GM12878 (cell line): Measurements from ENCODE around the gene SMIM1. TPM values are rescaled to one million over a fixed set of nuclear protein-coding genes. Genes with fewer than 3 reads are reported as not detected.

Experiments used
- ATAC-seq: fragments of 200-7000 bp; cut with Tn5 transposase; 3 replicates; pipeline ENCODE4 v1.9.1; 2020; ENCODE audit warnings: mild to moderate bottlenecking, moderate library complexity
- BruUV-seq: library from RNA; stranded (reverse); fragments of 400-500 nt; replicated peaks from 2 replicates; lab custom pipeline; 2021; lab: Mats Ljungman, UMichigan
- CTCF ChIA-PET: fragments of 300-600 bp; sonication (Branson Sonifier 250); formaldehyde crosslinking; extraction: SDS; loops from one replicate; lab custom pipeline; 2021; ENCODE audit warnings: inconsistent platforms; lab: Yijun Ruan, JAX
- POLR2A ChIA-PET: fragments of 350-600 bp; formaldehyde crosslinking; extraction: SDS; loops from one replicate; lab custom pipeline; 2021; ENCODE audit warnings: inconsistent platforms; lab: Charles Lee
- RAD21 ChIA-PET: fragments of 300-600 bp; sonication (Branson Sonifier 250); formaldehyde crosslinking; loops from one replicate; lab custom pipeline; 2023; ENCODE audit warnings: antibody characterized with exemption; ENCODE audit not compliant: unreplicated experiment; lab: Charles Lee
- SMC1A ChIA-PET: fragments of 300-600 bp; sonication (Branson Sonifier 250); formaldehyde crosslinking; loops from one replicate; lab custom pipeline; 2023; ENCODE audit not compliant: unreplicated experiment, uncharacterized antibody; lab: Charles Lee
- DNase-seq: peaks from one replicate; pipeline ENCODE4 v3.0.0-alpha.2; 2011; ENCODE audit warnings: low read depth, low spot score
- FAIRE-seq: peaks from 3 replicates; lab custom pipeline; 2011; peaks lifted over from hg19 to GRCh38; lab: Jason Lieb, UNC
- H2AFZ ChIP-seq: 2 replicates; pipeline ENCODE4 v1.6.0; 2011; ENCODE audit warnings: low read depth, low read length, control low read depth; ENCODE audit not compliant: control insufficient read depth
- H3K27ac ChIP-seq: 2 replicates; pipeline ENCODE4 v1.5.1; 2011; ENCODE audit warnings: control low read depth; ENCODE audit not compliant: control insufficient read depth, insufficient read depth
- H3K27me3 ChIP-seq, 2 experiments: replicated peaks in 1 of 2; 2 replicates each; pipeline versions ENCODE4 v1.6.0 to v1.6.1; 2011; ENCODE audit warnings: low read length in 1 of 2; ENCODE audit not compliant: control insufficient read depth in 2 of 2, insufficient read depth in 2 of 2
- H3K36me3 ChIP-seq, 2 experiments: 2 replicates each; pipeline ENCODE4 v1.5.1; 2011; ENCODE audit warnings: low read length in 1 of 2; ENCODE audit not compliant: control insufficient read depth in 2 of 2, insufficient read depth in 2 of 2
- H3K4me1 ChIP-seq: 2 replicates; pipeline ENCODE4 v1.6.1; 2011; ENCODE audit warnings: mild to moderate bottlenecking, low read length, moderate library complexity, mixed read lengths; ENCODE audit not compliant: control insufficient read depth, insufficient read depth
- H3K4me2 ChIP-seq: 2 replicates; pipeline ENCODE4 v1.6.0; 2011; ENCODE audit warnings: control low read depth; ENCODE audit not compliant: control insufficient read depth, insufficient read depth
- H3K4me3 ChIP-seq: fragments of 200-600 bp; sonication (generic); 2 replicates; pipeline ENCODE4 v1.5.1; 2016
- H3K79me2 ChIP-seq: 2 replicates; pipeline ENCODE4 v1.6.0; 2011; ENCODE audit warnings: low read length; ENCODE audit not compliant: control insufficient read depth, insufficient read depth
- H3K9ac ChIP-seq: 2 replicates; pipeline ENCODE4 v1.8.0; 2011; ENCODE audit warnings: low read length, control low read depth, mixed read lengths; ENCODE audit not compliant: control insufficient read depth, insufficient read depth
- H3K9me3 ChIP-seq: replicated peaks from 3 replicates; pipeline ENCODE4 v1.5.1; 2011; ENCODE audit warnings: mild to moderate bottlenecking, low read length; ENCODE audit not compliant: control insufficient read depth, insufficient read depth
- H4K20me1 ChIP-seq: 2 replicates; pipeline ENCODE4 v1.6.0; 2011; ENCODE audit not compliant: control insufficient read depth, insufficient read depth
- HDGF ChIP-seq: fragments of 450-650 bp; IDR thresholded peaks from 2 replicates; pipeline ENCODE4 v1.6.1; 2016; ENCODE audit warnings: antibody characterized with exemption
- POLR2A ChIP-seq: IDR thresholded peaks from 2 replicates; pipeline ENCODE4 v1.6.1; 2011; ENCODE audit warnings: low read depth, mild to moderate bottlenecking, low read length
- RFX5 ChIP-seq: IDR thresholded peaks from 2 replicates; pipeline ENCODE4 v1.6.1; 2011; ENCODE audit warnings: low read depth, low read length, improper control_type of control experiment
- WGBS: methylation state at CpG from one replicate; pipeline ENCODE4 v1.1.6; 2016; ENCODE audit warnings: low lambda C conversion rate; ENCODE audit not compliant: insufficient replicate concordance, insufficient coverage; ENCODE audit errors: missing lambda C conversion rate; 5-methylcytosine and 5-hydroxymethylcytosine counted together
- in situ Hi-C: fragments of 300-500 bp; cut with MboI; formaldehyde crosslinking; loops from 9 replicates; pipeline ENCODE4 v1.14.3; 2018; ENCODE audit warnings: mixed read lengths
- intact Hi-C: fragments of 100-400 bp; cut with micrococcal nuclease; formaldehyde crosslinking; loops from one replicate; pipeline ENCODE4 v1.14.2; 2022; ENCODE audit not compliant: unreplicated experiment
- polyA plus RNA-seq, 11 experiments: library from polyadenylated mRNA; depleted of rRNA in 4 of 11; unstranded in 6 of 11; stranded (reverse) in 5 of 11; fragments of >200 nt; fragmentation: Nextera tagmentation in 4 of 11; fragmentation: Illumina TruSeq in 1 of 11; extraction: Ambion mirVana in 4 of 11; extraction: Trizol in 1 of 11; gene quantifications; 1 replicate in 1 of 11; 2 replicates in 10 of 11; pipeline versions ENCODE4 v1.2.1 to v1.2.3, GENCODE V29; 2011 to 2016; ENCODE audit warnings: inconsistent platforms in 2 of 11, missing spikeins in 2 of 11, low read depth in 1 of 11
- total RNA-seq, 4 experiments: library from RNA; depleted of rRNA in 3 of 4; stranded (reverse); fragments of >200 nt in 3 of 4; fragmentation: Illumina TruSeq in 1 of 4; extraction: Trizol in 1 of 4; gene quantifications; 2 replicates each; pipeline versions ENCODE4 v1.2.1 to v1.2.3, GENCODE V29; 2013 to 2021
- TF ChIP-seq, protein P1 (sequence below): fragments of 450-650 bp; IDR thresholded peaks from 2 replicates; pipeline ENCODE4 v1.6.1; 2016; ENCODE audit warnings: mild to moderate bottlenecking

The SMIM1 gene
- total and polyA plus RNA-seq, 10 of the 15 experiments (the other 5 are each of a cell fraction or from before 2014, with no cell fraction given), result 0.30 to 0.37 TPM; not detected in 8

DNA sequence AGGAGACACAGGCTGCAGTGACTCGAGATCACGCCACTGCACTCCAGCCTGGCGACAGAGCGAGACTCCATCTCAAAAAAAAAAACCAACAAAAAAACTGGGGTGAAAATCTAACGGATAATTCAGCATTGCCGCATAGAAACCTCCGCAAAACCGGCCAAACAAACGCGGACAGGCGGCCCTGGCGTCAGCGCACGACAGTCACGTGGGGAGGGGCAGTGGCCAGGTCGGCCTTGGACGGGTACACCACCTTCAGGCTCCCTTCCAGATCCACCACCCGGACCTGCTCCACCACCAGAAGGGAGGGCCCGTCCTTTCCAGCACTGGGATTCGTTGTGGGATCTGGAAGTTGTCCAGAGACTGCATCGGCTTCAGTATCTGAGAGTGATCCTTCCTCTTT is 8.4 kb downstream of the SMIM1 start (continued):
- TF ChIP-seq, protein P1, sequence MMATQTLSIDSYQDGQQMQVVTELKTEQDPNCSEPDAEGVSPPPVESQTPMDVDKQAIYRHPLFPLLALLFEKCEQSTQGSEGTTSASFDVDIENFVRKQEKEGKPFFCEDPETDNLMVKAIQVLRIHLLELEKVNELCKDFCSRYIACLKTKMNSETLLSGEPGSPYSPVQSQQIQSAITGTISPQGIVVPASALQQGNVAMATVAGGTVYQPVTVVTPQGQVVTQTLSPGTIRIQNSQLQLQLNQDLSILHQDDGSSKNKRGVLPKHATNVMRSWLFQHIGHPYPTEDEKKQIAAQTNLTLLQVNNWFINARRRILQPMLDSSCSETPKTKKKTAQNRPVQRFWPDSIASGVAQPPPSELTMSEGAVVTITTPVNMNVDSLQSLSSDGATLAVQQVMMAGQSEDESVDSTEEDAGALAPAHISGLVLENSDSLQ, result no peak
- TF ChIP-seq HDGF, result no peak

DNA sequence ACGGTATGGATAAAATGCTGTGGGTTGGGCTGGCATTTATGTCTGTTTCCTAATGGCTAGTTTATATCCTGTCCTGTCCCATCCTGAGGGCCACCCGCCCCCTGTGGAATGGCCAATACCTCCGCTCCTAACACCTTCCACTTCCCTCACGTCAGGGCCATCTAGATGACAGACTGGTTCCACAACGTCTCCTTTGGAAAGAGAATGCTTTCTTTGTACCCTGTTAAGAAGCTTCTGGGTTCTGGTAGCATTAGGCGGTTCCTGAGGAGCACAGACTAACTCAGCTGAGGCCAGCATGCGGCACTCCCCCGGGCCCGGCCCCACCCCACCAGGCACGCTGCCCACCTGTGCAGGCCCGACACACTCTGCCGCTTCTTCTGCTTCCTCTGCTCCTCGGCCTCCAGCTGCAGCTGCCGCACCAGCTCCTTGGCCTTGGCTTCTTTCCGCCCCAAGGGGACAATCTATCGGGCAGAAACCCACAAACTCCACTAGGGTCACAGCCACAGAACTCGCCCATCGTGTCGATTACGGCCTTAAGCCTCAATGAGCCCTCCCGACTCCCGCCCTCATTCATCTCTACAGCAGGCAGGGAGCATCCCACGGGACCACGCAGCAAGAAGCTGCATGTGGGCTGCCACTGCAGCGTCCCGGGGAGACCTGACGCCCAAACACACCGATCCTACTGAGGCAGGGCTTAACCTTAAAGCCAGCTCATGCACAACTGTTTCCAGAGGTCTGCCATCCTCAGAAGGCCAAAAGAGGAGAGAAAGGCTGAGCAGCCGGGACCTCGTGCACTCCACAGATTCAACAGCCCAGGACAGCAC is 11.3 kb downstream of the SMIM1 start:
- intact Hi-C loops, result no loop called here
- H3K9ac ChIP-seq, result no peak overlapping the region
- H2AFZ ChIP-seq, result no peak overlapping the region
- peaks cover 14% of the 10 kb centered on the region for H3K4me1 ChIP-seq
- peaks cover 28% of the 10 kb centered on the region in 2 experiments for H3K36me3 ChIP-seq
- RAD21 ChIA-PET, result no interaction called here
- H3K4me3 ChIP-seq, result no peak overlapping the region
- no peaks in the 10 kb centered on the region for H4K20me1 ChIP-seq
- H3K27me3 ChIP-seq, result no peaks in the 10 kb centered on the region
- no peaks in the 10 kb centered on the region for H3K9me3 ChIP-seq
- H3K27ac ChIP-seq, result no peak overlapping the region
- TF ChIP-seq RFX5, result no peak
- TF ChIP-seq POLR2A, result peak; percentile 26; the same call in 1 of the 2 replicates
- TF ChIP-seq, all 136 proteins: peak for 1
- ATAC-seq, result no peak
- in situ Hi-C loops, result no loop called here
- ChIA-PET CTCF (interaction anchor here (2.7 kb wide), 1 partner anchor 8 kb away, joined by 6 read pairs; no protein-coding TSS in a partner anchor), SMC1A (no interaction called here), POLR2A (no interaction called here)
- no peak for DNase-seq
- 92% methylated on average over 27 of the region's 30 CpGs for WGBS
- no TSS peak for BruUV-seq
- Histone ChIP-seq H3K4me2 (no peak overlapping the region), H3K79me2 (peaks cover 3% of the 10 kb centered on the region)
- FAIRE-seq, result no peak
